SU-DHL-6 (cell line): Measurements from ENCODE around the gene RUNX2.

Experiments used
- H2AFZ ChIP-seq: fragments of 200-600 bp; sonication (generic); 2 replicates; pipeline ENCODE4 v1.6.1; 2014; ENCODE audit warnings: low read depth, mild to moderate bottlenecking, moderate library complexity, mixed read lengths, antibody characterized with exemption, low read length; ENCODE audit not compliant: severe bottlenecking
- H3F3A ChIP-seq: fragments of 200-600 bp; shearing (Covaris generic); 2 replicates; pipeline ENCODE4 v1.6.0; 2016; ENCODE audit warnings: antibody characterized with exemption, mild to moderate bottlenecking; ENCODE audit not compliant: insufficient read depth
- H3K27ac ChIP-seq: fragments of 200-600 bp; sonication (generic); 2 replicates; pipeline ENCODE4 v1.5.1; 2016; ENCODE audit warnings: low read depth, mild to moderate bottlenecking, low read length, moderate library complexity, mixed read lengths
- H3K27me3 ChIP-seq: fragments of 200-600 bp; sonication (generic), shearing (Covaris generic); 2 replicates; pipeline ENCODE4 v1.6.0; 2014; ENCODE audit warnings: mild to moderate bottlenecking, low read length
- H3K36me3 ChIP-seq: fragments of 200-600 bp; sonication (generic); 2 replicates; pipeline ENCODE4 v1.6.1; 2014; ENCODE audit warnings: mild to moderate bottlenecking, low read length, mixed read lengths
- H3K4me2 ChIP-seq: fragments of 300-600, 200-600 bp; shearing (Covaris generic), sonication (generic); 2 replicates; pipeline ENCODE4 v1.6.0; 2014; ENCODE audit warnings: low read length, low read depth, mild to moderate bottlenecking; ENCODE audit not compliant: poor library complexity, severe bottlenecking
- H3K4me3 ChIP-seq: fragments of 200-600 bp; sonication (generic); 2 replicates; pipeline ENCODE4 v1.5.1; 2014; ENCODE audit warnings: antibody characterized with exemption, low read length, mild to moderate bottlenecking, mixed read lengths; ENCODE audit not compliant: insufficient read depth, poor library complexity, severe bottlenecking
- H3K79me2 ChIP-seq: fragments of 200-600 bp; sonication (generic); 2 replicates; pipeline ENCODE4 v1.6.1; 2014; ENCODE audit warnings: mild to moderate bottlenecking, low read length, moderate library complexity; ENCODE audit not compliant: insufficient read depth
- H3K9ac ChIP-seq: fragments of 200-600 bp; sonication (generic); 2 replicates; pipeline ENCODE4 v1.7.0; 2014; ENCODE audit warnings: mild to moderate bottlenecking, low read length
- H3K9me2 ChIP-seq: fragments of 200-600 bp; sonication (generic); replicated peaks from 2 replicates; pipeline ENCODE4 v1.6.1; 2014; ENCODE audit warnings: low read length; ENCODE audit not compliant: insufficient read depth
- H3K9me3 ChIP-seq: fragments of 200-600 bp; sonication (generic); 2 replicates; pipeline ENCODE4 v1.6.1; 2014; ENCODE audit warnings: low read length, mixed read lengths; ENCODE audit not compliant: insufficient read depth
- H4K20me1 ChIP-seq: fragments of 200-600 bp; sonication (generic); 2 replicates; pipeline ENCODE4 v1.6.1; 2014; ENCODE audit warnings: low read depth, mild to moderate bottlenecking, antibody characterized with exemption, low read length, moderate library complexity, mixed read lengths
- CTCF ChIP-seq: fragments of 200-600 bp; sonication (generic); IDR thresholded peaks from one replicate; pipeline ENCODE4 v1.5.1; 2017; ENCODE audit warnings: antibody characterized with exemption, mild to moderate bottlenecking, low read length, moderate library complexity; ENCODE audit not compliant: insufficient read depth, poor library complexity, severe bottlenecking
- EZH2phosphoT487 ChIP-seq: fragments of 200-600 bp; sonication (generic), shearing (Covaris generic); conservative IDR thresholded peaks from 2 replicates; pipeline ENCODE4 v1.6.1; 2018; ENCODE audit warnings: mild to moderate bottlenecking, antibody characterized with exemption, low read length, moderate library complexity, mixed read lengths

Gene RUNX2

GRCh38 chr6:45416700-45417099, 88.6 kb downstream of the RUNX2 start:
- no peak overlapping the region for H2AFZ ChIP-seq
- no peaks in the 10 kb centered on the region for H3K9me3 ChIP-seq
- H3K79me2 ChIP-seq, result no peaks in the 10 kb centered on the region
- no peak overlapping the region for H3K9ac ChIP-seq
- TF ChIP-seq CTCF, result no peak
- no peak for TF ChIP-seq EZH2phosphoT487
- H3K27ac ChIP-seq, result no peak overlapping the region
- H3K4me3 ChIP-seq, result no peak overlapping the region
- H3F3A ChIP-seq, result no peaks in the 10 kb centered on the region
- 0 out of 2 replicates have a peak, but pooled peaks cover 4% of the 10 kb centered on the region for H4K20me1 ChIP-seq
- no peaks in the 10 kb centered on the region for H3K27me3 ChIP-seq
- H3K4me2 ChIP-seq, result no peak overlapping the region
- no peaks in the 10 kb centered on the region for H3K36me3 ChIP-seq
- H3K9me2 ChIP-seq, result no peaks in the 10 kb centered on the region

- H3K9me2 ChIP-seq, result no peaks in the 10 kb centered on the region
- H3K79me2 ChIP-seq, result no peaks in the 10 kb centered on the region
- H3K9me3 ChIP-seq, result no peaks in the 10 kb centered on the region
- no peak for TF ChIP-seq CTCF
- H2AFZ ChIP-seq, result no peak overlapping the region
- H3K9ac ChIP-seq, result no peak overlapping the region
- no peak overlapping the region for H3K4me2 ChIP-seq
- no peak overlapping the region for H3K27ac ChIP-seq
- H3K36me3 ChIP-seq, result no peaks in the 10 kb centered on the region
- H3F3A ChIP-seq, result no peaks in the 10 kb centered on the region
- no peak overlapping the region for H3K4me3 ChIP-seq
- no peaks in the 10 kb centered on the region for H3K27me3 ChIP-seq
- 0 out of 2 replicates have a peak, but pooled peaks cover 4% of the 10 kb centered on the region for H4K20me1 ChIP-seq
Measured at GRCh38 chr6:45417436-45417835, 89.3 kb downstream of the RUNX2 start.

GRCh38 chr6:45419571-45420082, 91.5 kb downstream of the RUNX2 start:
- no peak overlapping the region for H2AFZ ChIP-seq
- no peak overlapping the region for H3K27ac ChIP-seq
- peak; percentile 28 for TF ChIP-seq CTCF
- no peak for TF ChIP-seq EZH2phosphoT487
- H4K20me1 ChIP-seq, result 0 out of 2 replicates have a peak, but pooled peaks cover 4% of the 10 kb centered on the region
- peak overlapping the region; percentile 89 for H3K4me2 ChIP-seq
- H3K79me2 ChIP-seq, result 0 out of 2 replicates have a peak, but pooled peaks cover 4% of the 10 kb centered on the region
- H3K9ac ChIP-seq, result no peak overlapping the region
- H3K9me3 ChIP-seq, result no peaks in the 10 kb centered on the region
- no peaks in the 10 kb centered on the region for H3K27me3 ChIP-seq
- no peak overlapping the region for H3K4me3 ChIP-seq
- no peaks in the 10 kb centered on the region for H3K9me2 ChIP-seq
- H3K36me3 ChIP-seq, result no peaks in the 10 kb centered on the region
- peaks cover 5% of the 10 kb centered on the region for H3F3A ChIP-seq
